ENCODE measurements around the gene DLGAP5. TPM values are rescaled to one million over a fixed set of nuclear protein-coding genes. Genes with fewer than 3 reads are reported as not detected.

Gene DLGAP5
- polyA plus RNA-seq, 4 donors, result 0.81 to 13.2 (median 6.6) TPM

GRCh38 chr14:55194656-55195355 is 3.4 kb upstream of the DLGAP5 start:
- FAIRE-seq, result no peak

GRCh38 chr14:55192054-55192621 is 753 bp upstream of the DLGAP5 start:
- Histone ChIP-seq H3K27ac (ENCODE audit: low read depth in 1 of 3, low read length in 2 of 3) (peak overlapping the region in 2 of 3 donors; percentile 14 to 66), H3K9me3 (ENCODE audit: control insufficient read depth in 2 of 2, insufficient read depth in 1 of 2, low read depth in 1 of 2, low read length in 1 of 2) (no peaks in the 10 kb centered on the region), H3K36me3 (ENCODE audit: control insufficient read depth in 3 of 3, insufficient read depth in 2 of 3, low read depth in 1 of 3, low read length in 3 of 3) (no peaks in the 10 kb centered on the region), H3K27me3 (ENCODE audit: control insufficient read depth in 3 of 3, insufficient read depth in 3 of 3, low read length in 3 of 3) (no peaks in the 10 kb centered on the region), H3K4me3 (ENCODE audit: low read depth in 1 of 3, low read length in 3 of 3) (peak overlapping the region; percentile 31 to 79 (median 76)), H3K4me1 (ENCODE audit: control insufficient read depth in 3 of 3, insufficient read depth in 2 of 3, low read depth in 1 of 3, low read length in 2 of 3) (peaks cover 0 to 5% (median 0%) of the 10 kb centered on the region in 3 donors)
- WGBS, 3 donors, result 47 to 58% (median 49%) methylated on average over 11 of the region's 11 CpGs
- DNase-seq, result no peak
- FAIRE-seq, result no peak

More at GRCh38 chr14:55194656-55195355, 3.4 kb upstream of the DLGAP5 start:
- Histone ChIP-seq H3K27me3 (ENCODE audit: control insufficient read depth in 3 of 3, insufficient read depth in 3 of 3, low read length in 3 of 3) (no peaks in the 10 kb centered on the region), H3K36me3 (ENCODE audit: control insufficient read depth in 3 of 3, insufficient read depth in 2 of 3, low read depth in 1 of 3, low read length in 3 of 3) (no peaks in the 10 kb centered on the region), H3K4me1 (ENCODE audit: control insufficient read depth in 3 of 3, insufficient read depth in 2 of 3, low read depth in 1 of 3, low read length in 2 of 3) (peaks cover 0 to 5% (median 0%) of the 10 kb centered on the region in 3 donors), H3K9me3 (ENCODE audit: control insufficient read depth in 2 of 2, insufficient read depth in 1 of 2, low read depth in 1 of 2, low read length in 1 of 2) (no peaks in the 10 kb centered on the region), H3K4me3 (ENCODE audit: low read depth in 1 of 3, low read length in 3 of 3) (no peak overlapping the region), H3K27ac (ENCODE audit: low read depth in 1 of 3, low read length in 2 of 3) (no peak overlapping the region)
- no peak for DNase-seq
- 92 to 98% (median 92%) methylated on average over 5 of the region's 5 CpGs for WGBS, 3 donors

GRCh38 chr14:55190906-55191202 is 531 bp downstream of the DLGAP5 start:
- Histone ChIP-seq H3K27ac (ENCODE audit: low read depth in 1 of 3, low read length in 2 of 3) (peak overlapping the region in 1 of 3 donors; percentile 16), H3K9me3 (ENCODE audit: control insufficient read depth in 2 of 2, insufficient read depth in 1 of 2, low read depth in 1 of 2, low read length in 1 of 2) (no peaks in the 10 kb centered on the region), H3K36me3 (ENCODE audit: control insufficient read depth in 3 of 3, insufficient read depth in 2 of 3, low read depth in 1 of 3, low read length in 3 of 3) (no peaks in the 10 kb centered on the region), H3K4me3 (ENCODE audit: low read depth in 1 of 3, low read length in 3 of 3) (peak overlapping the region in 2 of 3 donors; percentile 76 to 79), H3K4me1 (ENCODE audit: control insufficient read depth in 3 of 3, insufficient read depth in 2 of 3, low read depth in 1 of 3, low read length in 2 of 3) (peaks cover 0 to 5% (median 0%) of the 10 kb centered on the region in 3 donors), H3K27me3 (ENCODE audit: control insufficient read depth in 3 of 3, insufficient read depth in 3 of 3, low read length in 3 of 3) (no peaks in the 10 kb centered on the region)
- WGBS, 3 donors, result 2 to 6% (median 6%) methylated on average over 8 of the region's 8 CpGs
- DNase-seq, result peak in 1 of 2 donors; percentile 51
- no peak for FAIRE-seq

- 74 to 90% (median 88%) methylated on average over 4 of the region's 4 CpGs for WGBS, 3 donors
- H3K4me3 ChIP-seq (ENCODE audit: low read depth in 1 of 3, low read length in 3 of 3), result no peak overlapping the region
- H3K27ac ChIP-seq (ENCODE audit: low read depth in 1 of 3, low read length in 2 of 3), result no peak overlapping the region
- no peaks in the 10 kb centered on the region for H3K27me3 ChIP-seq (ENCODE audit: control insufficient read depth in 3 of 3, insufficient read depth in 3 of 3, low read length in 3 of 3)
- H3K4me1 ChIP-seq (ENCODE audit: control insufficient read depth in 3 of 3, insufficient read depth in 2 of 3, low read depth in 1 of 3, low read length in 2 of 3), result peaks cover 0 to 5% (median 0%) of the 10 kb centered on the region in 3 donors
- FAIRE-seq (no peak), DNase-seq (no peak)
- H3K9me3 ChIP-seq (ENCODE audit: control insufficient read depth in 2 of 2, insufficient read depth in 1 of 2, low read depth in 1 of 2, low read length in 1 of 2), result no peaks in the 10 kb centered on the region
- peaks cover 0 to 2% (median 0%) of the 10 kb centered on the region in 3 donors for H3K36me3 ChIP-seq (ENCODE audit: control insufficient read depth in 3 of 3, insufficient read depth in 2 of 3, low read depth in 1 of 3, low read length in 3 of 3)
Observed at GRCh38 chr14:55188686-55189295, 2.6 kb downstream of the DLGAP5 start.

GRCh38 chr14:55180434-55180833 is 11.0 kb downstream of the DLGAP5 start:
- no peak for FAIRE-seq
- no peaks in the 10 kb centered on the region for H3K9me3 ChIP-seq (ENCODE audit: control insufficient read depth in 2 of 2, insufficient read depth in 1 of 2, low read depth in 1 of 2, low read length in 1 of 2)
- no peak overlapping the region for H3K4me3 ChIP-seq (ENCODE audit: low read depth in 1 of 3, low read length in 3 of 3)
- H3K27ac ChIP-seq (ENCODE audit: low read depth in 1 of 3, low read length in 2 of 3), result peak overlapping the region in 1 of 3 donors; percentile 61
- H3K4me1 ChIP-seq (ENCODE audit: control insufficient read depth in 3 of 3, insufficient read depth in 2 of 3, low read depth in 1 of 3, low read length in 2 of 3), result no peaks in the 10 kb centered on the region
- peaks cover 0 to 10% (median 0%) of the 10 kb centered on the region in 3 donors for H3K36me3 ChIP-seq (ENCODE audit: control insufficient read depth in 3 of 3, insufficient read depth in 2 of 3, low read depth in 1 of 3, low read length in 3 of 3)
- no peaks in the 10 kb centered on the region for H3K27me3 ChIP-seq (ENCODE audit: control insufficient read depth in 3 of 3, insufficient read depth in 3 of 3, low read length in 3 of 3)
- DNase-seq, result no peak
- 61 to 85% (median 75%) methylated on average over 4 of the region's 4 CpGs for WGBS, 3 donors

GRCh38 chr14:55180006-55180405 is 11.4 kb downstream of the DLGAP5 start:
- Histone ChIP-seq H3K27ac (ENCODE audit: low read depth in 1 of 3, low read length in 2 of 3) (no peak overlapping the region), H3K27me3 (ENCODE audit: control insufficient read depth in 3 of 3, insufficient read depth in 3 of 3, low read length in 3 of 3) (no peaks in the 10 kb centered on the region), H3K9me3 (ENCODE audit: control insufficient read depth in 2 of 2, insufficient read depth in 1 of 2, low read depth in 1 of 2, low read length in 1 of 2) (no peaks in the 10 kb centered on the region), H3K4me1 (ENCODE audit: control insufficient read depth in 3 of 3, insufficient read depth in 2 of 3, low read depth in 1 of 3, low read length in 2 of 3) (no peaks in the 10 kb centered on the region), H3K36me3 (ENCODE audit: control insufficient read depth in 3 of 3, insufficient read depth in 2 of 3, low read depth in 1 of 3, low read length in 3 of 3) (peaks cover 0 to 10% (median 0%) of the 10 kb centered on the region in 3 donors), H3K4me3 (ENCODE audit: low read depth in 1 of 3, low read length in 3 of 3) (no peak overlapping the region)
- DNase-seq (no peak), FAIRE-seq (peak; percentile 5)
- 86 to 97% (median 95%) methylated on average over 2 of the region's 2 CpGs for WGBS, 3 donors

- WGBS, 3 donors, result 74 to 85% (median 85%) methylated on average over 2 of the region's 2 CpGs
- H3K27me3 ChIP-seq (ENCODE audit: control insufficient read depth in 3 of 3, insufficient read depth in 3 of 3, low read length in 3 of 3), result no peaks in the 10 kb centered on the region
- H3K4me3 ChIP-seq (ENCODE audit: low read depth in 1 of 3, low read length in 3 of 3), result no peak overlapping the region
- FAIRE-seq (no peak), DNase-seq (no peak)
- no peaks in the 10 kb centered on the region for H3K9me3 ChIP-seq (ENCODE audit: control insufficient read depth in 2 of 2, insufficient read depth in 1 of 2, low read depth in 1 of 2, low read length in 1 of 2)
- H3K36me3 ChIP-seq (ENCODE audit: control insufficient read depth in 3 of 3, insufficient read depth in 2 of 3, low read depth in 1 of 3, low read length in 3 of 3), result peaks cover 0 to 6% (median 0%) of the 10 kb centered on the region in 3 donors
- no peaks in the 10 kb centered on the region for H3K4me1 ChIP-seq (ENCODE audit: control insufficient read depth in 3 of 3, insufficient read depth in 2 of 3, low read depth in 1 of 3, low read length in 2 of 3)
- no peak overlapping the region for H3K27ac ChIP-seq (ENCODE audit: low read depth in 1 of 3, low read length in 2 of 3)
Observed at GRCh38 chr14:55170526-55170925, 20.9 kb downstream of the DLGAP5 start.

GRCh38 chr14:55160989-55161388 is 30.4 kb downstream of the DLGAP5 start:
- peak; percentile 89 for FAIRE-seq
- H3K4me3 ChIP-seq (ENCODE audit: low read depth in 1 of 3, low read length in 3 of 3), result no peak overlapping the region
- H3K36me3 ChIP-seq (ENCODE audit: control insufficient read depth in 3 of 3, insufficient read depth in 2 of 3, low read depth in 1 of 3, low read length in 3 of 3), result peaks cover 0 to 6% (median 0%) of the 10 kb centered on the region in 3 donors
- peak; percentile 54 to 65 for DNase-seq
- no peak overlapping the region for H3K27ac ChIP-seq (ENCODE audit: low read depth in 1 of 3, low read length in 2 of 3)
- H3K4me1 ChIP-seq (ENCODE audit: control insufficient read depth in 3 of 3, insufficient read depth in 2 of 3, low read depth in 1 of 3, low read length in 2 of 3), result no peaks in the 10 kb centered on the region
- no peaks in the 10 kb centered on the region for H3K9me3 ChIP-seq (ENCODE audit: control insufficient read depth in 2 of 2, insufficient read depth in 1 of 2, low read depth in 1 of 2, low read length in 1 of 2)
- no peaks in the 10 kb centered on the region for H3K27me3 ChIP-seq (ENCODE audit: control insufficient read depth in 3 of 3, insufficient read depth in 3 of 3, low read length in 3 of 3)

Measured in small intestine (tissue), 7 donors.